GM20000 (cell line): Measurements from ENCODE around the gene CEP128.

Experiments used
- DNase-seq: peaks from one replicate; pipeline ENCODE4 v3.0.0; 2012; ENCODE audit warnings: low spot score
- CTCF ChIP-seq: IDR thresholded peaks from 2 replicates; pipeline ENCODE4 v1.5.1; 2012; ENCODE audit warnings: mild to moderate bottlenecking, control low read depth; ENCODE audit errors: extremely low read depth, missing control alignments

Gene CEP128

GRCh38 chr14:80776186-80776585 is 165.4 kb downstream of the CEP128 start:
- no peak for TF ChIP-seq CTCF
- DNase-seq, result no peak

GRCh38 chr14:80772504-80772903 is 169.0 kb downstream of the CEP128 start:
- DNase-seq, result no peak
- no peak for TF ChIP-seq CTCF

- no peak for TF ChIP-seq CTCF
- DNase-seq, result no peak
Measured at GRCh38 chr14:80771201-80771600, 170.3 kb downstream of the CEP128 start.

GRCh38 chr14:80770114-80770908 is 171.2 kb downstream of the CEP128 start:
- DNase-seq, result peak; percentile 4
- no peak for TF ChIP-seq CTCF

GRCh38 chr14:80768646-80769045 is 172.9 kb downstream of the CEP128 start:
- TF ChIP-seq CTCF, result no peak
- no peak for DNase-seq

GRCh38 chr14:80764921-80765507 is 176.5 kb downstream of the CEP128 start:
- TF ChIP-seq CTCF, result no peak
- DNase-seq, result no peak

GRCh38 chr14:80764496-80764895 is 177.0 kb downstream of the CEP128 start:
- TF ChIP-seq CTCF, result no peak
- no peak for DNase-seq
